Measurements from ENCODE around the gene CYREN. TPM values are rescaled to one million over a fixed set of nuclear protein-coding genes. Genes with fewer than 3 reads are reported as not detected.

The CYREN gene
- polyA plus RNA-seq, 2 of the 4 experiments (the other 2 are of a cell fraction), result 59.3 to 70.4 TPM

- no peak overlapping the region for H3K4me3 ChIP-seq
- no peak for FAIRE-seq
- ChIA-PET POLR2A (no interaction called here), CTCF (no interaction called here)
- no peak overlapping the region for H3K4me2 ChIP-seq
- TF ChIP-seq RCOR1 (IDR thresholded peaks at IDR 0.05; ENCODE audit: low read depth, low read length) (no peak), ZFP36 (IDR thresholded peaks at IDR 0.05; ENCODE audit: borderline replicate concordance, partially characterized antibody) (no peak), NR3C1 (IDR thresholded peaks at IDR 0.05) (no peak), POLR2A (IDR thresholded peaks at IDR 0.05; ENCODE audit: low read length) (no peak), EP300 (IDR thresholded peaks at IDR 0.05) (no peak), KDM5A (IDR thresholded peaks at IDR 0.05) (no peak), RNF2 (IDR thresholded peaks at IDR 0.05; ENCODE audit: borderline replicate concordance, low read depth) (no peak), GATA3 (IDR thresholded peaks at IDR 0.05; ENCODE audit: borderline replicate concordance) (no peak), RARB (CRISPR knock-in tag; IDR thresholded peaks at IDR 0.05) (no peak), CHD4 (IDR thresholded peaks at IDR 0.05; ENCODE audit: borderline replicate concordance) (no peak)
- TF ChIP-seq, protein P1, sequence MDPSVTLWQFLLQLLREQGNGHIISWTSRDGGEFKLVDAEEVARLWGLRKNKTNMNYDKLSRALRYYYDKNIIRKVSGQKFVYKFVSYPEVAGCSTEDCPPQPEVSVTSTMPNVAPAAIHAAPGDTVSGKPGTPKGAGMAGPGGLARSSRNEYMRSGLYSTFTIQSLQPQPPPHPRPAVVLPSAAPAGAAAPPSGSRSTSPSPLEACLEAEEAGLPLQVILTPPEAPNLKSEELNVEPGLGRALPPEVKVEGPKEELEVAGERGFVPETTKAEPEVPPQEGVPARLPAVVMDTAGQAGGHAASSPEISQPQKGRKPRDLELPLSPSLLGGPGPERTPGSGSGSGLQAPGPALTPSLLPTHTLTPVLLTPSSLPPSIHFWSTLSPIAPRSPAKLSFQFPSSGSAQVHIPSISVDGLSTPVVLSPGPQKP (IDR thresholded peaks at IDR 0.05; ENCODE audit: low read depth, low read length), result no peak
- no peak for ATAC-seq
- H3K9me3 ChIP-seq, result peaks cover 3% of the 10 kb centered on the region; the same call in 1 of the 3 replicates
- no peak for DNase-seq (ENCODE audit: low read depth in 1 of 2, low spot score in 1 of 2)
- WGBS (ENCODE audit: missing lambda C conversion rate), result 48% methylated on average over 1 of the region's 1 CpG
- no peaks in the 10 kb centered on the region for H3K4me1 ChIP-seq
- no peak overlapping the region for H3K27ac ChIP-seq
Observed at GRCh38 chr7:135117096-135117495, 53.4 kb downstream of the CYREN start.

Small RNA genes lying within 50 kb of the gene (small RNA-seq; reads per million reads assigned to genes)
- 0 to 10.2 (median 0.08) reads per million in 6 experiments for gene MIR6509

Other genes with a start within 250 kb of the CYREN start
- 4.2 and 4.3 TPM in 2 replicates for gene AGBL3, start 184.2 kb downstream of the CYREN start, polyA plus RNA-seq (2011; rRNA removed)
- 2.2 to 3.7 TPM (median 2.7 TPM) in 3 replicates for gene AGBL3, start 184.2 kb downstream of the CYREN start, polyA plus RNA-seq (2017; fragmentation: RNase III; extraction: RNeasy Plus Mini Kit Qiagen cat#74134 plus additional on column Dnase treatment)
- 0.87 and 1.4 TPM in 2 replicates for gene TMEM140, start 22.6 kb downstream of the CYREN start, polyA plus RNA-seq (2011; rRNA removed)
- gene TMEM140, start 22.6 kb downstream of the CYREN start, polyA plus RNA-seq (2017; fragmentation: RNase III; extraction: RNeasy Plus Mini Kit Qiagen cat#74134 plus additional on column Dnase treatment), result 0.72 to 0.79 TPM (median 0.76 TPM) in 3 replicates
- gene WDR91, start 40.8 kb upstream of the CYREN start, polyA plus RNA-seq (2011; rRNA removed), result 5.3 and 7.4 TPM in 2 replicates
- 4.6 to 5.5 TPM (median 5.1 TPM) in 3 replicates for gene WDR91, start 40.8 kb upstream of the CYREN start, polyA plus RNA-seq (2017; fragmentation: RNase III; extraction: RNeasy Plus Mini Kit Qiagen cat#74134 plus additional on column Dnase treatment)
- not detected in 2 replicates for gene STRA8, start 63.1 kb upstream of the CYREN start, polyA plus RNA-seq (2011; rRNA removed)
- not detected in 3 replicates for gene STRA8, start 63.1 kb upstream of the CYREN start, polyA plus RNA-seq (2017; fragmentation: RNase III; extraction: RNeasy Plus Mini Kit Qiagen cat#74134 plus additional on column Dnase treatment)

Data from A549 (cell line).